Left renal cortex interstitium (tissue), 4 donors: ENCODE data around the gene RAB40C. TPM values are rescaled to one million over a fixed set of nuclear protein-coding genes. Genes with fewer than 3 reads are reported as not detected.

Source experiments
- DNase-seq, 4 donors: peaks; one replicate each; pipeline ENCODE4 v3.0.0-alpha.2; 2013; ENCODE audit warnings: low read depth in 4 of 4, low spot score in 2 of 4, missing footprints in 1 of 4
- polyA plus RNA-seq, 4 donors: library from polyadenylated mRNA; unstranded; fragments of 120-200 nt; gene quantifications; one replicate each; pipeline ENCODE4 v1.2.1, GENCODE V29; 2013; ENCODE audit not compliant: insufficient read length in 4 of 4

Gene RAB40C
- polyA plus RNA-seq, 4 donors = 15.4 to 32.2 (median 24.8) TPM

DNA sequence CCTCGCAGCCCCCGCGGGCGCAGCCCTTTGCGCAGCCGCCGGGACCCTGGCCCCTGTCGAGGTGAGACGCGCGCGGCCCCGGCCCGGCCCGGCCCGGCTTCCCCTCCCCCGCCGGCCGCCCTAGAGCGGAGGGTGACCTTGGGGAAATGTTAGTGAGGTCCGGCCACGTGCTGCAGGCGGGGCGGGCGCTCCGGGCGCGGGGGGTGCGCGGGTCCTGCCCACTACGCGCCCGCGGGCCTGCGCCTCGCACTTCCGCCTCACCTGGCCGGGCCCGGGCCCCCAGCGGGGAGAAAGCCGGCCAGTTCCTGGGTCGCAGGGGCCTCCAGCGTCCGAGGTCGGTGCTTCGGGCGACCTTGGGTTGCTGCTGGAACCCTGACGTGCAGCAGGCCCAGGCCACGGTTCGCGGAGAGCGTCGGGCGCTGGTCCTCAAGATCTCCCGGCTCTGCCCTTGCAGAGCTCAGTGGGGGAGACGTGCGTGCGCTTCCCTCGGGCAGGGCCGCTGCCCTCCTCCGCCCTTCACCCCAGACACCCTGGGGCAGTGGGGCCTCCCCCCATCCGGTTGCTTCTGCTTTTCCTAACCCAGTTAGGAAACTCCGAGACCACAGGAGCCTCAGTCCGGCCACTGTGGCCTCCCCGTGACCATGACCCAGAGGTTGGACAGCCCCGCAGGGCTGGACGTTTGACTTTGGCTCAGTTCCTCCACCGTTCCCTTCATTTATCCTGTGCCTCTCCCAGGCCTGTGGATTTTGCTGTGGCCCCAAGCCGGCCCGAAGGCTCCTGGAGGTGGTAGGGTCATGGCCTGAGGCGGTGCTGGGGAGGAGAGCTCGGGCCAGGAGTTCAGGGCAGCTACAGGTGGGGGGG is 52.6 kb downstream of the RAB40C start:
- DNase-seq = no peak

DNA sequence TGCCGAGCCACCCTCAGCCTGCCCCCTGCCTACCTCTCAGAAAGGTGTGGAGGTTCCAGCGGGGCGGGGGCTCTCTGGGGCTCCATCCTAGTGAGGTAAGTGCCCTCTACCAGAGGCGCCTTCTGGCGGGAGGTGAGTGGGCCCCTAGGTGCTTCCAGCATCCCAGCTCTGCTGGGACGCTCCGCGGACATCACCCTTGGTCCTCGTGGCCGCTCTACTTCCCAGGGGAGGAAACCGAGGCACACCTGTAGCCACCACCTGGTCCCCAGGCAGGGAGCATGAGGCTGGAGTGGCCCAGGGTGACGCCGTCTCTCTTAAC is 53.1 kb downstream of the RAB40C start:
- DNase-seq = no peak

DNA sequence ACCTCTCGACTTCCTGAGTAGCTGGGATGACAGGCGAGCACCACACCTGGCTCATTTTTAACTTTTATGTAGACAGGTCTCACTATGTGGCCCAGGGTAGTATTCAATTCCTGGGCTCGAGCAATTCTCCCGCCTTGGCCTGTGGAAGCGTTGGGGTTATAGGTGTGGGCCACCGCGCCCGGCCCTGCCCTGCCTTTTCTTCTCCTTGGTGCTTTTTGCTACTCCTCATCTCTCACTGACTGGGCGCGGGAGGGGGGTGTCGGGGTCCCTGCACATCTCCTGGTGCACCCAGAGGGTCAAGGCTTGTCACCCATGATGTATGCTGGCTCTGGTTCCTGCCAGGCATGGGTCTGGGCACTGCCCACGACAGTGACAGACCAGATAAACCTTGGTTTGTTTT is 54.7 kb downstream of the RAB40C start:
- DNase-seq = no peak

- no peak for DNase-seq
Observed at GRCh38 chr16:645852-646678, 56.2 kb downstream of the RAB40C start.

GRCh38 chr16:646679-647172 is 56.9 kb downstream of the RAB40C start:
- no peak for DNase-seq

DNA sequence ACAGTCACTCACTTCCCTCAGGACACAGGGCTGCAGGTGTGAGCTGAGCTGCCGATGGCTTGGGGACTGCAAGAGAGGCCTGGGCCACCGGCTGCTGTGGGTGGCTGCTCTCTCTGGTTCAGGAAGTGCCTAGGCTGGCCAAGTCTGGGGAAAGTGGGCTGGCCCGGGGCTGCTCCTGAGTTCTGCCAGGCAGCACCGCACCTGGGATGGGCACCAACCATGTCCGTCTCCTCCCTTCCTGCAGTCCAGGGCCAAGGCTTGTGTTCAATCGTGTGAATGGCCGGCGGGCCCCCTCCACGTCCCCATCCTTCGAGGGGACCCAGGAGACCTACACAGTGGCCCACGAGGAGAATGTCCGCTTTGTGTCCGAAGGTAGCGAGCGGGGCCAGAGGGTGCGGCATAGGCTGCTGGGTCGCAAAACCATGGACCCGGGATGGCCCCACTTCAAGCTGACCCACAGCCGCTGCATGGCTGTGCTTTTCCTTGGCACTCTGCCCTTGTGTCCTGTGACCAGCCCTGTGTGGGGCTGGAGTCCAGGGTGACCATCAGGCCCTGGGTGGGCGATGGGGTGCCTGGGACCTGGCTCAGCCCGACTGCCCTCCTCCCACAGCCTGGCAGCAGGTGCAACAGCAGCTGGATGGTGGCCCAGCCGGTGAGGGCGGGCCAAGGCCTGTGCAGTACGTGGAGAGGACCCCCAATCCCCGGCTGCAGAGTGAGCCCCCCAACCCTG is 57.5 kb downstream of the RAB40C start:
- no peak for DNase-seq

DNA sequence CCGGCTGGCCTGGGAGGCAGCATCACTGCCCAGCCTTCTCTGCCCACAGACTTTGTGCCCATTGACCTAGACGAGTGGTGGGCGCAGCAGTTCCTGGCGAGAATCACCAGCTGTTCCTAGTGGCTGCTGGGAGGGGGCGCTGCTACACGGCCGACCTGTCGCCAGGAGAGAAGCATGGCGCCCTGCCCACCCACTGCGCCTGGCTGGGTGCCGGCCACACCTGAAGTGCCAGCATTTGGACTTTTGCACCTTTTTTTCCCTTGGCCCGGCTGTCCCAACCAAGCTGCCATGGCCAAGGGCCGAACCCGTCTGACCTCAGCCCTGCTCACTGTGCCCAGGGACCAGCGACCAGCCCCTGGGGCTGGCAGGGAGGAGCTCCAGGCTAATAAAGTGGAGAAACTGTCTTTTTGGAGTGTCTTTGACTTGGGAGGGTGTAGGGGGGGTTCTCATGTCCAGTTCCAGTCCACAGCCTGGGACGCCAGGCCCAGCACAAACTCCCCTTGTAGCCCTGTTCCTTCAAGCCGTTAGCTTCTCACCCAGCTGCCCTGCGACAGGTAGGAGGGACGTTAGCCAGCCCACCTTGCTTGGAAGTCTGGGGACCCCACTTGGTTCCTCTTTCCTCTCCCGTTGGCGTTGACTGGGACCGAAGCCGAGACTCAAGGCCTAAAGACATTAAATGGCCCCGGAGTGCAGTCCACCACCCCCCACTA is 58.4 kb downstream of the RAB40C start:
- DNase-seq = no peak

DNA sequence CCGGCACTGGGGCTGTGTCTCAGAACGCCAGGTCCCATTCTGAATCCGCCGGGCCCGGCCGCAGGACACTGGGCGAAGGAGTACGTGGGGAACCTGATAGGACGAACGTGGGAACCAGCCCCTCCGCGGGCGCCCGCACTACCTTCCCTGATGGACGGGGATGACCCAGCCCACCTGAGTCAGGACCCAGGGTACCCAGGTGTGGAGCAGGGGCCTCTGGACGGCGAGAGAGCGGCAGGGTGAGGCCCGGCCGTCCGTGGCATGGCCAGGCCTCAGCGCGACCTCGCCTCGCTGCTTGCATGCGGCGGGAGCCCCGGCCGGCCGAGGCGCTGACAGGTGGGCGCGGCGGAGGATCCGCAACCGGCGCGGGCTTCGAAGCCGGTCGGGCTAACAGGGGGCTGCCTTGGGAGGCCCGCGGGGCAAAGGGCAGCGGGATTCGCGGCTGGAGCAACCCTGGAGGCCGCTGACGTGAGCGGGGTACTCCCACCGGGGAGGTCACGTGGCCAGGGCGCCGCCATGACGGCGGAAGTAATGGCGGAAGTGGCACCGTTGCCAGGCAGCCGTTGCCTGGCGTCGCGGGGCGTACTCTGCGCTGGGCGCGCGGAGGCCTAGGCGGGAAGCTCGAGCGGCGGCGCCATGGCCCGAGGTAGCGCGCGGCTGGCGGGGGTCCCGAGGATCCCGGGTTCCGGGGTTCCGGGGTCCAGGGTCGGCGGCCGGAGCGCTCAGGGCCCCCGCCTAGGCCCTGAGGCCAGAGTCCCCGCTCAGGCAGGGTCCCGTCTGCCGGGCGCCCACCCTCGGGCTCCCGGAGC is 59.1 kb downstream of the RAB40C start, which contains the start of gene WDR90:
TSS of gene WDR90 (plus strand) at position 585 of the 809 bp plus-strand sequence. CDS start at position 637, 52 bp downstream.
- DNase-seq = peak in 1 of 4 donors; percentile 73

DNA sequence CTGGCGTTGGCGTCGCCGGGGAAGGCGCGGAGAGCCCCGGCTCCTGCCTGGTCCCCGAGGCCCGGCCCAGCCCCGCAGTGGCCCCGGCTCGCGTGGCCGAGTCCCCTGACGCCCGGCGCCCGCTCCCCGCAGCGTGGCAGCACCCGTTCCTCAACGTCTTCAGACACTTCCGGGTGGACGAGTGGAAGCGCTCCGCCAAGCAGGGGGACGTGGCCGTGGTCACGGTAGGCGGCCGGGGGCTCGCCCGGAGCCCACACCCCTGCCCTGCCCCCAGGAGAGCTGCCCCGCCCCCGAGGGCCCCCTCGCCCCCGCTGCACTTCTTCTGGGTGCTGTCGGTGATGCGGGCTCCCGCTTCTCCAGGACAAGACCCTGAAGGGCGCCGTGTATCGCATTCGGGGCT is 59.8 kb downstream of the RAB40C start:
- no peak for DNase-seq

- no peak for DNase-seq
Observed at GRCh38 chr16:651844-652243, 62.0 kb downstream of the RAB40C start.

DNA sequence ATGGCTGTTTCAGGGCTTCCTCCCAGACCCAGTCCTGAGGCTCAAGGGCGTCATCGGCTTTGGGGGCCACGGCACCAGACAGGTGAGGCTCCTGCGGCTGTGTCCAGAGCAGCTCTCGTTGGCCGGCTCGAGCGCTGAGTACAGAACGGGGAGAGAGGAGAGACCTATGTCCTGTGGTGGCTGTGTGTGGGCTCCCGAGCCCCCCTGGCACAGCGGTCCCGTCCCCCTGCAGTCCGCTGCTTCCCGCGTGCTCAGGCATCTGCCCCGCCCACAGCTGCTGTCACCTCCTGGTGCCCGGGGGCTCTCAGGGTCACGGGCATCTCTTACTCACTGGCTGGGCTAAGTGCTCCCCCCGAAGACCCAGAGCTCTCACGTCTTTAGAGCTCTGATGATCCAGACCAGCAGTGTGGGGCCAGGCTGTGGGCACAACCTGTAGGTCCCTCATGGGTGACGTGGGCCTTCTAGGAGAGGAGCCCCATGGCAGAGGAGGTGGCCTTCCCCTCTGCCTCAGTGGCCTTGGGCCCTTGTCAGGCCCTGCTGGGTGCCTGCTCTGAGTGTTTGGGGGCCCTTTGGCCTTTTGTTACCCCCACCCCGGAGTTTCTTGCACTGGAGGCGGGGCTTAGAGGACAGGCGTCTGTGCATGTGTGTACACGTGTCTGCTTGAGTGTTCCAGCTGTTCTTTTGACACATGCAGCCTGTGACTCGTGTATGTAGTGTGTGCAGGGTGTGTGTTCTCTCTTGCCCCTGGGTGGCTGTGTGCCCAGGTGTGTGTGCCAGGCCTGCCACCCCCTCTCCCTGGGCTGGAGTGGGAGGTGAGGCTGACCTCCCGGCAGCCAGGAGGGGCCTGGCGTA is 62.8 kb downstream of the RAB40C start:
- DNase-seq = no peak

- DNase-seq = no peak
Observed at GRCh38 chr16:654034-654433, 64.2 kb downstream of the RAB40C start.

GRCh38 chr16:657487-657886 is 67.6 kb downstream of the RAB40C start:
- DNase-seq = no peak

GRCh38 chr16:658679-659571 is 69.1 kb downstream of the RAB40C start:
- no peak for DNase-seq

DNA sequence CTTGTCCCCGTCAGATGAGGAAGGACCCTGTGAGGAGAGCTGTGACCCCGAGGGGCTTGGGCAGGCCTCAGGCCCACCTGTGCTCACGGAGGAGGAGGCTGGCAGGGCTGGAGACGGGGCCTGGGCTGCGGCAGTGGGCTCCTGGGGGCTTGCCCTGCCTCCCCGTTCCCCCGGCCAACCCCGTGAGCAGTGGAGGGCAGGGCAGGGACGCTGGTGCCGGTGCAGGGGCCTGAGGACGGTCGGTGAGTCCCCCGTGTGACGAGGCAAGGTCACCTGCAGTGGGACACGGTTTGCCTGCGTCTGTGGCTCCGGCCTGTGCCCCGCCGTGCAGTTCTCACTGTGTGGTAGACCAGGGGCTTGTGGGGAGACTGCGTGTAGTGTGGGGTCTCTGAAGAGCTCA is 69.8 kb downstream of the RAB40C start:
- no peak for DNase-seq

- no peak for DNase-seq
Observed at GRCh38 chr16:660132-660458, 70.2 kb downstream of the RAB40C start.

DNA sequence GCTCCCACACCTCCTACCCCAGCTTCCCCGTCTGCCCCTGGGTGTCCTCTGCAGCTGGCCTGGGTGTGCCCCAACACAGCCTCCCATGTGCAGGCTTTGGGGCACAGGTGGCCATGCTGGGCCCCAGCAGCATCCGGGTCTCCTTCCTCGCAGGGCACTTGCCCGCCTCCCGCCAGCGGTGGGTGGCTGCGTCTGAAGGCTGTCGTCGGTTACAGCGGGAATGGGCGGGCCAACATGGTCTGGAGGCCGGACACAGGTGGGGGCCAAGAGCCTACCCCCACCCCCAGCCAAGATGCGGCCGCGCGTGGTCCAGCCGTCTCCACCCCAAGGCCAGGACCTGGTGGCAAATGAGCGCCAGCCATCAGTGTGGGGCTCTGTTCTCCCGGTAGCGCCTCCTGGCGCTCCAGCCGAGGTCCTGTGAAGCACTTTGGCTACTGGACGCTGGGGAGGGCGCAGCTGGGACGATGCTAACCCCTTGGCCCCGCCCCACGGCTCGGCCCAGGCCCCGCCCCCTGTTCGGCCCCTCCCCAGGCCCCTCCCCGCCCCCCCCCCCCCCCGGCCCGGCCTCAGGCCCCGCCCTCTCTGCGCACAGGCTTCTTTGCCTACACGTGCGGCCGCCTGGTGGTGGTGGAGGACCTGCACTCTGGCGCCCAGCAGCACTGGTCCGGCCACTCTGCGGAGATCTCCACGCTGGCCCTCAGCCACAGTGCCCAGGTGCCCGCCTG is 70.8 kb downstream of the RAB40C start:
- DNase-seq = peak in 1 of 4 donors; percentile 34
